SU-DHL-6 (cell line): Measurements from ENCODE around the gene AP5B1.

Experiments used
- EZH2phosphoT487 ChIP-seq: fragments of 200-600 bp; sonication (generic), shearing (Covaris generic); conservative IDR thresholded peaks from 2 replicates; pipeline ENCODE4 v1.6.1; 2018; ENCODE audit warnings: mild to moderate bottlenecking, antibody characterized with exemption, low read length, moderate library complexity, mixed read lengths
- TF ChIP-seq, protein P1 (sequence below): fragments of 200-600 bp; sonication (generic); IDR thresholded peaks from one replicate; pipeline ENCODE4 v1.5.1; 2017; ENCODE audit warnings: antibody characterized with exemption, mild to moderate bottlenecking, low read length, moderate library complexity; ENCODE audit not compliant: insufficient read depth, poor library complexity, severe bottlenecking

DNA sequence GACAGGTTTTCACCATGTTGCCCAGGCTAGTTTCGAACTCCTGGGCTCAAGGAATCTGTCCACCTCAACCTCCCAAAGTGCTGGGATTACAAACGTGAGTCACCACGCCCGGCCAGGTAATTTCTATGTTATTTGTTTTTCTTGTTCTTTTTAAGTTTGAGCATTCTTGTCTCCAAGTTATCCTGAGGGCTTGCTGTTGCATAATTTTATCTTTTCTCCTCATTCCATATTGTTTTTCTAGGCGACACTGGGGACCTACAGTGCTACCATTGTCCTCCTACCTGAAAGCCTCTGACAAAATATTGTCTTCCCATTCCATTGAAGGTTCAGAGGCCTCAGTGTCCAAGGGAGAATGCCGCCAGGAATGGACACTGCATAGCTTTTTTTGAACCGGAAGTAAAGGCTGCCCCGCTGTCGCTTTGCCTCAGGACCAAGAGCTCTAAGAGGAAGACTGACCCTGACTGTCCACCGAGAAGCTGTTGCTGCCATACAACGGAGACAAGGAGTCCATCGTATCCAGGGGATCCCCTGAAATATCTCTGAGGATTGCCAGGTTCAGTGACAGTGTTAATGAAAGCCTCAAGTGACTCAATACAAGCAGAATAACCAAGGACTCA is 9.7 kb downstream of the AP5B1 start:
- TF ChIP-seq, protein P1, sequence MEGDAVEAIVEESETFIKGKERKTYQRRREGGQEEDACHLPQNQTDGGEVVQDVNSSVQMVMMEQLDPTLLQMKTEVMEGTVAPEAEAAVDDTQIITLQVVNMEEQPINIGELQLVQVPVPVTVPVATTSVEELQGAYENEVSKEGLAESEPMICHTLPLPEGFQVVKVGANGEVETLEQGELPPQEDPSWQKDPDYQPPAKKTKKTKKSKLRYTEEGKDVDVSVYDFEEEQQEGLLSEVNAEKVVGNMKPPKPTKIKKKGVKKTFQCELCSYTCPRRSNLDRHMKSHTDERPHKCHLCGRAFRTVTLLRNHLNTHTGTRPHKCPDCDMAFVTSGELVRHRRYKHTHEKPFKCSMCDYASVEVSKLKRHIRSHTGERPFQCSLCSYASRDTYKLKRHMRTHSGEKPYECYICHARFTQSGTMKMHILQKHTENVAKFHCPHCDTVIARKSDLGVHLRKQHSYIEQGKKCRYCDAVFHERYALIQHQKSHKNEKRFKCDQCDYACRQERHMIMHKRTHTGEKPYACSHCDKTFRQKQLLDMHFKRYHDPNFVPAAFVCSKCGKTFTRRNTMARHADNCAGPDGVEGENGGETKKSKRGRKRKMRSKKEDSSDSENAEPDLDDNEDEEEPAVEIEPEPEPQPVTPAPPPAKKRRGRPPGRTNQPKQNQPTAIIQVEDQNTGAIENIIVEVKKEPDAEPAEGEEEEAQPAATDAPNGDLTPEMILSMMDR: no peak
- no peak for TF ChIP-seq EZH2phosphoT487
